B cell (primary cell): ENCODE results near the gene SOX18. TPM values are rescaled to one million over a fixed set of nuclear protein-coding genes. Genes with fewer than 3 reads are reported as not detected.

ENCODE experiments used
- ATAC-seq: fragments of 200-7000 bp; cut with Tn5 transposase; one replicate; pipeline ENCODE4 v1.10.0; 2021; ENCODE audit warnings: low read depth, mild to moderate bottlenecking, moderate number of reproducible peaks, moderate library complexity
- CTCF ChIA-PET: fragments of 350-600 bp; sonication (Branson Sonifier 250); formaldehyde crosslinking; loops from one replicate; lab custom pipeline; 2021; ENCODE audit warnings: antibody characterized with exemption, inconsistent platforms; lab: Charles Lee
- POLR2A ChIA-PET: fragments of 350-600 bp; sonication (Branson Sonifier 250); formaldehyde crosslinking; loops from one replicate; lab custom pipeline; 2021; ENCODE audit warnings: antibody characterized with exemption; lab: Charles Lee
- DNase-seq: peaks from one replicate; pipeline ENCODE4 v3.0.0; 2013
- H2AFZ ChIP-seq: 2 replicates; pipeline ENCODE4 v1.6.1; 2012; ENCODE audit warnings: mild to moderate bottlenecking, low read depth, low read length; ENCODE audit not compliant: insufficient read depth, poor library complexity, severe bottlenecking
- H3K27ac ChIP-seq, 2 donors: 1 replicate in 1 of 2; 2 replicates in 1 of 2; pipeline ENCODE4 v1.5.1; 2012 to 2013; ENCODE audit warnings: low read length in 2 of 2, mild to moderate bottlenecking in 2 of 2, moderate library complexity in 1 of 2
- H3K27me3 ChIP-seq, 4 experiments: fragments of 200-600 bp in 1 of 4; sonication (generic) in 1 of 4; replicated peaks in 1 of 4; 1 replicate in 2 of 4; 2 replicates in 2 of 4; pipeline versions ENCODE4 v1.6.1 to v1.7.0; 2013 to 2016; ENCODE audit warnings: low read length in 3 of 4, mild to moderate bottlenecking in 2 of 4, mixed read lengths in 1 of 4, moderate library complexity in 1 of 4; ENCODE audit not compliant: insufficient read depth in 4 of 4, control insufficient read depth in 3 of 4; ENCODE audit errors: control extremely low read depth in 1 of 4
- H3K36me3 ChIP-seq, 2 experiments: replicated peaks in 1 of 2; 1 replicate in 1 of 2; 2 replicates in 1 of 2; pipeline versions ENCODE4 v1.6.1 to v1.7.1; 2013; ENCODE audit warnings: low read length in 1 of 2; ENCODE audit not compliant: insufficient read depth in 2 of 2, control insufficient read depth in 1 of 2; ENCODE audit errors: control extremely low read depth in 1 of 2, extremely low read depth in 1 of 2
- H3K4me1 ChIP-seq, 2 donors: fragments of 200-600 bp in 1 of 2; sonication (generic) in 1 of 2; 1 replicate in 1 of 2; 2 replicates in 1 of 2; pipeline versions ENCODE4 v1.5.1 to v1.6.1; 2013 to 2017; ENCODE audit warnings: low read length in 2 of 2; ENCODE audit not compliant: control insufficient read depth in 2 of 2, insufficient read depth in 2 of 2
- H3K4me2 ChIP-seq: replicated peaks from 2 replicates; pipeline ENCODE3; 2012; ENCODE audit warnings: mild to moderate bottlenecking, low read depth, low read length; ENCODE audit not compliant: poor library complexity, severe bottlenecking
- H3K4me3 ChIP-seq, 5 experiments: fragments of 200-600 bp in 1 of 5; sonication (generic) in 1 of 5; 1 replicate in 3 of 5; 2 replicates in 2 of 5; pipeline versions ENCODE4 v1.5.1 to v1.7.0; 2011 to 2016; ENCODE audit warnings: low read length in 4 of 5, mild to moderate bottlenecking in 4 of 5, low read depth in 2 of 5, control low read depth in 1 of 5, moderate library complexity in 1 of 5; ENCODE audit not compliant: insufficient read depth in 1 of 5; ENCODE audit errors: control extremely low read depth in 1 of 5, extremely low read depth in 1 of 5
- H3K79me2 ChIP-seq: fragments of 200-600 bp; sonication (generic); one replicate; pipeline ENCODE4 v1.6.0; 2016; ENCODE audit warnings: low read length; ENCODE audit not compliant: control insufficient read depth, insufficient read depth
- H3K9ac ChIP-seq: fragments of 200-600 bp; sonication (generic); 2 replicates; pipeline ENCODE4 v1.6.1; 2017; ENCODE audit warnings: mild to moderate bottlenecking, low read length, moderate library complexity
- H3K9me3 ChIP-seq, 3 donors: one replicate each; pipeline versions ENCODE4 v1.6.1 to v1.7.1; 2013; ENCODE audit warnings: low read length in 2 of 3; ENCODE audit not compliant: control insufficient read depth in 2 of 3, insufficient read depth in 1 of 3; ENCODE audit errors: control extremely low read depth in 1 of 3
- H4K20me1 ChIP-seq: 2 replicates; pipeline ENCODE4 v1.6.0; 2012; ENCODE audit warnings: mild to moderate bottlenecking, low read length; ENCODE audit not compliant: insufficient read depth, control insufficient read depth, poor library complexity, severe bottlenecking
- H3K27ac Mint-ChIP-seq: one replicate; pipeline ENCODE4 v1.8.0; 2021; ENCODE audit warnings: mixed read lengths
- H3K27me3 Mint-ChIP-seq: one replicate; pipeline ENCODE4 v1.8.0; 2021; ENCODE audit warnings: mixed read lengths
- H3K4me1 Mint-ChIP-seq: one replicate; pipeline ENCODE4 v1.8.0; 2021; ENCODE audit warnings: mixed read lengths
- H3K4me3 Mint-ChIP-seq: one replicate; pipeline ENCODE4 v1.8.0; 2021; ENCODE audit warnings: mixed read lengths
- H3K9me3 Mint-ChIP-seq: one replicate; pipeline ENCODE4 v1.8.0; 2022; ENCODE audit warnings: mixed read lengths; ENCODE audit not compliant: insufficient read depth
- CTCF ChIP-seq: fragments of 200-600 bp; IDR thresholded peaks from one replicate; pipeline ENCODE4 v1.8.0; 2022; ENCODE audit warnings: antibody characterized with exemption, mild to moderate bottlenecking
- EZH2 ChIP-seq: IDR thresholded peaks from 2 replicates; pipeline ENCODE4 v1.6.1; 2012; ENCODE audit warnings: borderline replicate concordance, low read depth, mild to moderate bottlenecking, moderate library complexity, low read length; ENCODE audit not compliant: insufficient read depth, poor library complexity, severe bottlenecking
- WGBS: methylation state at CpG from one replicate; pipeline ENCODE4 v1.1.5; 2013; ENCODE audit warnings: missing lambda C conversion rate; ENCODE audit not compliant: insufficient coverage; 5-methylcytosine and 5-hydroxymethylcytosine counted together
- intact Hi-C: fragments of 100-400 bp; cut with micrococcal nuclease; formaldehyde crosslinking; loops from one replicate; pipeline ENCODE4 v1.10.0; 2022
- polyA plus RNA-seq: library from polyadenylated mRNA; depleted of rRNA; stranded (reverse); fragments of >200 nt; gene quantifications from 2 replicates; pipeline ENCODE4 v1.2.3, GENCODE V29; 2012
- total RNA-seq, 2 donors: library from RNA; stranded (reverse); fragments of 120-200 nt in 1 of 2; gene quantifications; 1 replicate in 1 of 2; 2 replicates in 1 of 2; pipeline versions ENCODE4 v1.2.3 to v1.2.4, GENCODE V29; 2013 to 2022

SOX18 gene
- total and polyA plus RNA-seq, 2 donors (not counting 1 experiment from before 2014, with no cell fraction given) = not detected

- TF ChIP-seq EZH2 (no peak), CTCF (no peak)
- peak overlapping the region in 3 of 5 experiments; percentile 64 to 85 (median 66) for H3K4me3 ChIP-seq
Measured at GRCh38 chr20:64037498-64038213, 11.8 kb downstream of the SOX18 start.

GRCh38 chr20:64037199-64037497 lies 12.3 kb downstream of the SOX18 start:
- peaks cover 0 to 3% (median 0%) of the 10 kb centered on the region in 3 donors for H3K9me3 ChIP-seq
- TF ChIP-seq CTCF (no peak), EZH2 (no peak)
- DNase-seq (no peak), ATAC-seq (no peak)
- H3K79me2 ChIP-seq = no peaks in the 10 kb centered on the region
- peaks cover 7% of the 10 kb centered on the region for H3K27me3 Mint-ChIP-seq
- WGBS = 73% methylated on average over 2 of the region's 3 CpGs
- no peaks in the 10 kb centered on the region for H3K9me3 Mint-ChIP-seq
- H2AFZ ChIP-seq = no peak overlapping the region
- ChIA-PET POLR2A (no interaction called here), CTCF (interaction anchor here (1.1 to 6.4 kb wide), 6 partner anchors 42 to 595 kb away, joined by 3 to 108 read pairs (median 13); partner anchors contain the start of genes LKAAEAR1, OPRL1 and RGS19)
- peaks cover 19% of the 10 kb centered on the region for H3K4me1 Mint-ChIP-seq
- H4K20me1 ChIP-seq = peaks cover 6% of the 10 kb centered on the region
- H3K27ac ChIP-seq = no peak overlapping the region
- intact Hi-C loops = loop anchor here (5.0 kb wide), 1 partner anchor 65 kb away; no protein-coding TSS in a partner anchor
- peaks cover 0 to 9% of the 10 kb centered on the region in 2 experiments for H3K36me3 ChIP-seq
- no peak overlapping the region for H3K4me3 ChIP-seq
- H3K27ac Mint-ChIP-seq = no peak overlapping the region
- no peak overlapping the region for H3K4me2 ChIP-seq
- H3K27me3 ChIP-seq = peaks cover 0 to 23% (median 11%) of the 10 kb centered on the region in 4 experiments
- peaks cover 29 to 30% of the 10 kb centered on the region in 2 donors for H3K4me1 ChIP-seq
- H3K4me3 Mint-ChIP-seq = peak overlapping the region; percentile 74
- H3K9ac ChIP-seq = no peak overlapping the region

More at GRCh38 chr20:64037498-64038213, 11.8 kb downstream of the SOX18 start:
- POLR2A ChIA-PET = interaction anchor here (1.1 to 1.6 kb wide), 2 partner anchors 57 to 82 kb away, joined by 4 to 6 read pairs; partner anchors contain the start of gene PRPF6
- H3K9me3 ChIP-seq = peaks cover 0 to 3% (median 0%) of the 10 kb centered on the region in 3 donors
- ATAC-seq (no peak), DNase-seq (peak; percentile 45)
- H3K27me3 Mint-ChIP-seq = peaks cover 7% of the 10 kb centered on the region
- intact Hi-C loops = loop anchor here (1.0 to 5.0 kb wide), 5 partner anchors 20 to 65 kb away; partner anchors contain the start of genes PRPF6 and TCEA2
- no peak overlapping the region for H3K27ac ChIP-seq
- H3K36me3 ChIP-seq = peaks cover 0 to 9% of the 10 kb centered on the region in 2 experiments
- H3K9me3 Mint-ChIP-seq = no peaks in the 10 kb centered on the region
- peak overlapping the region; percentile 74 for H3K4me3 Mint-ChIP-seq
- no peak overlapping the region for H3K27ac Mint-ChIP-seq
- H3K4me2 ChIP-seq = peak overlapping the region; percentile 100
- peak overlapping the region; percentile 76 for H3K9ac ChIP-seq
- peaks cover 0 to 23% (median 11%) of the 10 kb centered on the region in 4 experiments for H3K27me3 ChIP-seq
- H3K79me2 ChIP-seq = no peaks in the 10 kb centered on the region
- H3K4me1 ChIP-seq = peaks cover 31 to 32% of the 10 kb centered on the region in 2 donors
- CTCF ChIA-PET = interaction anchor here (0.8 to 6.4 kb wide), 19 partner anchors 10 to 596 kb away, joined by 3 to 108 read pairs (median 6); partner anchors contain the start of genes LKAAEAR1, OPRL1, PCMTD2 and RGS19
- H3K4me1 Mint-ChIP-seq = peaks cover 20% of the 10 kb centered on the region
- peak overlapping the region; percentile 96 for H2AFZ ChIP-seq
- WGBS = 16% methylated on average over 32 of the region's 36 CpGs
- H4K20me1 ChIP-seq = peaks cover 6% of the 10 kb centered on the region
